HCT116 (cell line): Measurements from ENCODE around the gene FRMD4B. TPM values are rescaled to one million over a fixed set of nuclear protein-coding genes. Genes with fewer than 3 reads are reported as not detected.

Experiments used
- ATAC-seq: fragments of 200-7000 bp; cut with Tn5 transposase; 2 replicates; pipeline ENCODE4 v1.9.1; 2020; ENCODE audit warnings: mild to moderate bottlenecking, moderate library complexity
- BruUV-seq: library from RNA; stranded (reverse); fragments of 400-500 nt; replicated peaks from 2 replicates; lab custom pipeline; 2021; lab: Mats Ljungman, UMichigan
- CTCF ChIA-PET: fragments of 300-600 bp; sonication (Branson Sonifier 250); formaldehyde crosslinking; loops from one replicate; lab custom pipeline; 2021; ENCODE audit warnings: antibody characterized with exemption; lab: Charles Lee
- POLR2A ChIA-PET: fragments of 300-600, 350-600 bp; sonication (Branson Sonifier 250); formaldehyde crosslinking; loops from one replicate; lab custom pipeline; 2021; ENCODE audit warnings: antibody characterized with exemption; lab: Charles Lee
- RAD21 ChIA-PET, 2 experiments: fragments of 300-600 bp; sonication (Branson Sonifier 250); formaldehyde crosslinking; loops; one replicate each; lab custom pipeline; 2023; ENCODE audit warnings: low total read pairs in 2 of 2; ENCODE audit not compliant: uncharacterized antibody in 2 of 2, unreplicated experiment in 2 of 2, low non-redundant PET in 1 of 2; lab: Charles Lee
- DNase-seq: peaks from one replicate; pipeline ENCODE4 v3.0.0-alpha.2; 2010; ENCODE audit warnings: low read depth, low spot score
- H2AFZ ChIP-seq: fragments of 200-600 bp; shearing (Covaris generic), sonication (generic); 2 replicates; pipeline ENCODE4 v1.6.1; 2017; ENCODE audit warnings: low read depth, mixed run types, mixed read lengths, antibody characterized with exemption, low read length; ENCODE audit not compliant: poor library complexity, severe bottlenecking
- H3K27ac ChIP-seq: 2 replicates; pipeline ENCODE4 v1.5.1; 2012; ENCODE audit warnings: low read depth, low read length
- H3K27me3 ChIP-seq: fragments of 200-600 bp; sonication (generic); 2 replicates; pipeline ENCODE4 v1.6.1; 2016; ENCODE audit warnings: mixed run types, low read length, mixed read lengths; ENCODE audit not compliant: insufficient read depth
- H3K36me3 ChIP-seq, 2 experiments: fragments of 200-500 bp in 1 of 2; fragments of 200-600 bp in 1 of 2; sonication (Bioruptor generic) in 1 of 2; sonication (generic) in 1 of 2; 2 replicates each; pipeline versions ENCODE4 v1.5.1 to v1.6.1; 2014 to 2016; ENCODE audit warnings: low read length in 2 of 2, inconsistent platforms in 1 of 2, mixed read lengths in 1 of 2, mixed run types in 1 of 2; ENCODE audit not compliant: insufficient read depth in 2 of 2, control insufficient read depth in 1 of 2
- H3K4me1 ChIP-seq, 2 experiments: fragments of 200-600 bp in 1 of 2; sonication (generic) in 1 of 2; 2 replicates each; pipeline versions ENCODE4 v1.5.1 to v1.6.1; 2012 to 2017; ENCODE audit warnings: low read length in 2 of 2, inconsistent platforms in 1 of 2, mild to moderate bottlenecking in 1 of 2, mixed read lengths in 1 of 2, mixed run types in 1 of 2, moderate library complexity in 1 of 2; ENCODE audit not compliant: insufficient read depth in 2 of 2, control insufficient read depth in 1 of 2
- H3K4me2 ChIP-seq: fragments of 200-600 bp; sonication (generic); 2 replicates; pipeline ENCODE4 v1.6.1; 2017; ENCODE audit warnings: mixed run types, low read length, mixed read lengths
- H3K4me3 ChIP-seq, 2 experiments: fragments of 200-600 bp in 1 of 2; sonication (generic) in 1 of 2; replicated peaks in 1 of 2; 2 replicates each; pipeline ENCODE4 v1.5.1; 2011 to 2016; ENCODE audit warnings: low read length in 2 of 2, control low read depth in 1 of 2, low read depth in 1 of 2, mild to moderate bottlenecking in 1 of 2, mixed read lengths in 1 of 2, mixed run types in 1 of 2
- H3K79me2 ChIP-seq: fragments of 200-600 bp; sonication (generic); 2 replicates; pipeline ENCODE4 v1.6.1; 2017; ENCODE audit warnings: mild to moderate bottlenecking, mixed run types, low read length, moderate library complexity, mixed read lengths; ENCODE audit not compliant: insufficient read depth
- H3K9ac ChIP-seq: fragments of 200-600 bp; sonication (generic); 2 replicates; pipeline ENCODE4 v1.6.1; 2016; ENCODE audit warnings: low read length, mixed read lengths
- H3K9me2 ChIP-seq: fragments of 200-600 bp; sonication (generic), shearing (Covaris generic); 2 replicates; pipeline ENCODE4 v1.6.1; 2017; ENCODE audit warnings: mixed run types, mild to moderate bottlenecking, moderate library complexity; ENCODE audit not compliant: insufficient read depth
- H3K9me3 ChIP-seq, 2 experiments: fragments of 200-500 bp in 1 of 2; fragments of 200-600 bp in 1 of 2; sonication (Bioruptor generic) in 1 of 2; sonication (generic) in 1 of 2; 2 replicates each; pipeline ENCODE4 v1.6.1; 2014 to 2017; ENCODE audit warnings: low read length in 2 of 2, mixed read lengths in 2 of 2, inconsistent platforms in 1 of 2, low read depth in 1 of 2, mild to moderate bottlenecking in 1 of 2, mixed run types in 1 of 2, moderate library complexity in 1 of 2; ENCODE audit not compliant: control insufficient read depth in 1 of 2, insufficient read depth in 1 of 2
- H4K20me1 ChIP-seq: fragments of 200-600 bp; sonication (generic), shearing (Covaris generic); 2 replicates; pipeline ENCODE4 v1.6.1; 2017; ENCODE audit warnings: mixed run types, mild to moderate bottlenecking, moderate library complexity; ENCODE audit not compliant: insufficient read depth
- ATF3 ChIP-seq: IDR thresholded peaks from 2 replicates; pipeline ENCODE4 v1.6.1; 2012
- CBX3 ChIP-seq: IDR thresholded peaks from 2 replicates; pipeline ENCODE4 v1.6.1; 2012; ENCODE audit warnings: low read depth
- CEBPB ChIP-seq: IDR thresholded peaks from 2 replicates; pipeline ENCODE4 v1.6.1; 2012; ENCODE audit warnings: low read depth
- CTCF ChIP-seq, 3 experiments: fragments of 200-600 bp in 1 of 3; sonication (generic) in 1 of 3; IDR thresholded peaks in 2 of 3; conservative IDR thresholded peaks in 1 of 3; 2 replicates each; pipeline ENCODE4 v1.5.1; 2012 to 2017; ENCODE audit warnings: low read depth in 2 of 3, low read length in 2 of 3, antibody characterized with exemption in 1 of 3, borderline replicate concordance in 1 of 3, control low read depth in 1 of 3, mild to moderate bottlenecking in 1 of 3, mixed read lengths in 1 of 3, mixed run types in 1 of 3, moderate library complexity in 1 of 3; ENCODE audit not compliant: insufficient read depth in 1 of 3
- EGR1 ChIP-seq: IDR thresholded peaks from 2 replicates; pipeline ENCODE4 v1.6.1; 2012; ENCODE audit warnings: low read depth
- EZH2 ChIP-seq: fragments of 200-600 bp; sonication (generic); IDR thresholded peaks from 2 replicates; pipeline ENCODE4 v1.6.1; 2017; ENCODE audit warnings: antibody characterized with exemption, mixed run types
- EZH2phosphoT487 ChIP-seq: fragments of 200-600 bp; IDR thresholded peaks from 2 replicates; pipeline ENCODE4 v1.6.1; 2018; ENCODE audit warnings: antibody characterized with exemption, borderline replicate concordance
- FOSL1 ChIP-seq: IDR thresholded peaks from 2 replicates; pipeline ENCODE4 v1.6.1; 2012; ENCODE audit warnings: low read depth
- JUND ChIP-seq: IDR thresholded peaks from 2 replicates; pipeline ENCODE4 v1.6.1; 2012
- MAX ChIP-seq: IDR thresholded peaks from 2 replicates; pipeline ENCODE4 v1.6.1; 2012
- POLR2A ChIP-seq: IDR thresholded peaks from 2 replicates; pipeline ENCODE4 v1.7.0; 2011; ENCODE audit warnings: borderline replicate concordance; ENCODE audit not compliant: insufficient read depth, insufficient read length; ENCODE audit errors: extremely low read depth
- POLR2AphosphoS5 ChIP-seq: IDR thresholded peaks from 2 replicates; pipeline ENCODE4 v1.6.1; 2011; ENCODE audit warnings: mild to moderate bottlenecking, low read depth, low read length, moderate library complexity
- RAD21 ChIP-seq: IDR thresholded peaks from 2 replicates; pipeline ENCODE4 v1.6.1; 2012; ENCODE audit warnings: low read depth, mild to moderate bottlenecking
- REST ChIP-seq: IDR thresholded peaks from 2 replicates; pipeline ENCODE4 v1.6.1; 2012; ENCODE audit warnings: low read depth
- SIN3A ChIP-seq: IDR thresholded peaks from 2 replicates; pipeline ENCODE4 v1.6.1; 2012; ENCODE audit warnings: low read depth
- SP1 ChIP-seq: IDR thresholded peaks from 2 replicates; pipeline ENCODE4 v1.6.1; 2012; ENCODE audit warnings: low read depth
- SRF ChIP-seq: IDR thresholded peaks from 2 replicates; pipeline ENCODE4 v1.6.1; 2012; ENCODE audit warnings: low read depth
- TCF7L2 ChIP-seq: IDR thresholded peaks from 2 replicates; pipeline ENCODE4 v1.7.0; 2011; ENCODE audit warnings: borderline replicate concordance, inconsistent platforms; ENCODE audit not compliant: insufficient read depth, insufficient read length; ENCODE audit errors: extremely low read depth
- ZBTB33 ChIP-seq: IDR thresholded peaks from 2 replicates; pipeline ENCODE4 v1.6.1; 2011; ENCODE audit warnings: mild to moderate bottlenecking, low read length, moderate library complexity; ENCODE audit not compliant: insufficient replicate concordance; ENCODE audit errors: extremely low read depth
- ZNF274 ChIP-seq: fragments of 200-500 bp; sonication (Bioruptor generic); IDR thresholded peaks from 2 replicates; pipeline ENCODE4 v1.6.1; 2014; ENCODE audit warnings: mild to moderate bottlenecking, low read depth, low read length, inconsistent platforms
- intact Hi-C: fragments of 100-400 bp; cut with micrococcal nuclease; formaldehyde crosslinking; loops from 2 replicates; pipeline ENCODE4 v1.10.0; 2022
- total RNA-seq: library from RNA; stranded (reverse); gene quantifications from one replicate; pipeline ENCODE4 v1.2.1, GENCODE V29; 2021; ENCODE audit not compliant: unreplicated experiment

The FRMD4B gene
- total RNA-seq, 1 experiment from 2014 or later = 2.0 TPM

- Histone ChIP-seq H3K4me2 (no peak overlapping the region), H3K9me2 (no peaks in the 10 kb centered on the region), H3K4me1 (no peaks in the 10 kb centered on the region), H3K27ac (no peak overlapping the region), H3K27me3 (no peaks in the 10 kb centered on the region)
- no TSS peak for BruUV-seq
- no peak for ATAC-seq
- no peak for TF ChIP-seq ATF3
- no peak for TF ChIP-seq EZH2
- TF ChIP-seq TCF7L2 = no peak
- TF ChIP-seq REST = no peak
- TF ChIP-seq SIN3A = no peak
- TF ChIP-seq EZH2phosphoT487 = no peak
- TF ChIP-seq MAX = no peak
- TF ChIP-seq SRF = no peak
- no peak for TF ChIP-seq CTCF (IDR thresholded peaks at IDR 0.05 in 2 of 3, conservative IDR thresholded peaks at IDR 0.05 in 1 of 3; ENCODE audit: borderline replicate concordance in 1 of 3, insufficient read depth in 1 of 3, low read depth in 2 of 3, low read length in 2 of 3)
- no peak for TF ChIP-seq ZNF274
- no peak for TF ChIP-seq JUND
- TF ChIP-seq ZBTB33 = no peak
- no peak for TF ChIP-seq CBX3
- TF ChIP-seq SP1 = no peak
- no peak for TF ChIP-seq CEBPB
- TF ChIP-seq RAD21 = no peak
- TF ChIP-seq EGR1 = no peak
- TF ChIP-seq POLR2A = no peak
- TF ChIP-seq POLR2AphosphoS5 = no peak
- TF ChIP-seq FOSL1 = no peak
- TF ChIP-seq, all 23 proteins: peak for 0
- no peak overlapping the region for H3K4me3 ChIP-seq
- ChIA-PET POLR2A (no interaction called here), RAD21 (no interaction called here), CTCF (no interaction called here)
- DNase-seq = no peak
- no peak overlapping the region for H2AFZ ChIP-seq
- H4K20me1 ChIP-seq = no peaks in the 10 kb centered on the region
- H3K79me2 ChIP-seq = no peaks in the 10 kb centered on the region
- H3K36me3 ChIP-seq = no peaks in the 10 kb centered on the region
- H3K9ac ChIP-seq = no peak overlapping the region
- intact Hi-C loops = no loop called here
- H3K9me3 ChIP-seq = no peaks in the 10 kb centered on the region
These were observed 219.4 kb downstream of the FRMD4B start for GRCh38 chr3:69166446-69166845.
